Suprapubic skin (tissue), 3 donors: Measurements from ENCODE around the gene UFSP2.

Experiments used
- EP300 ChIP-seq: sonication (generic); formaldehyde crosslinking; IDR thresholded peaks from one replicate; pipeline ENCODE4 v1.6.1; 2017; ENCODE audit warnings: antibody characterized with exemption
- POLR2A ChIP-seq, 2 donors: fragments of 450-650 bp; IDR thresholded peaks; one replicate each; pipeline ENCODE4 v1.6.1; 2017; ENCODE audit warnings: antibody characterized with exemption in 2 of 2, mild to moderate bottlenecking in 2 of 2, moderate library complexity in 2 of 2
- TF ChIP-seq, protein P1 (sequence below), 2 donors: fragments of 200-600 bp in 1 of 2; fragments of 450-650 bp in 1 of 2; sonication (generic) in 1 of 2; IDR thresholded peaks; one replicate each; pipeline ENCODE4 v1.5.1; 2016 to 2019; ENCODE audit warnings: antibody characterized with exemption in 2 of 2, mild to moderate bottlenecking in 1 of 2, moderate library complexity in 1 of 2

DNA sequence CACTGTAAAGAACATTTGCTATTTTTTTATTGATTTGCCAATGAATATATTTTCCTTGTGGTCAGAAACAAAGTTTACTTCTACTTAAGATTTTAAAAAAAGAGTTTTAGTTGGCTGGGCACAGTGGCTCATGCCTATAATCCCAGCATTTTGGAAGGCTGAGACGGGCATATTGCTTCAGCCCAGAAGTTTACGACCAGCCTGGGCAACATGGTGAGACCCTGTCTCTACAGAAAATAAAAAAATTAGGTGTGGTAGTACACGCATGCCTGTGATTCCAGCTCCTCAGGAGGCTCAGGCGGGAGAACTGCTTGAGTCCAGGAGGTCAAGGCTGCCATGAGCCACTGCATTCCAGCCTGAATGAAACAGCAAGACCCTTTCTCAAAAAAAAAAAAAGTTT is 66.8 kb downstream of the UFSP2 start:
- TF ChIP-seq POLR2A (IDR thresholded peaks at IDR 0.05), result no peak
- TF ChIP-seq, protein P1, sequence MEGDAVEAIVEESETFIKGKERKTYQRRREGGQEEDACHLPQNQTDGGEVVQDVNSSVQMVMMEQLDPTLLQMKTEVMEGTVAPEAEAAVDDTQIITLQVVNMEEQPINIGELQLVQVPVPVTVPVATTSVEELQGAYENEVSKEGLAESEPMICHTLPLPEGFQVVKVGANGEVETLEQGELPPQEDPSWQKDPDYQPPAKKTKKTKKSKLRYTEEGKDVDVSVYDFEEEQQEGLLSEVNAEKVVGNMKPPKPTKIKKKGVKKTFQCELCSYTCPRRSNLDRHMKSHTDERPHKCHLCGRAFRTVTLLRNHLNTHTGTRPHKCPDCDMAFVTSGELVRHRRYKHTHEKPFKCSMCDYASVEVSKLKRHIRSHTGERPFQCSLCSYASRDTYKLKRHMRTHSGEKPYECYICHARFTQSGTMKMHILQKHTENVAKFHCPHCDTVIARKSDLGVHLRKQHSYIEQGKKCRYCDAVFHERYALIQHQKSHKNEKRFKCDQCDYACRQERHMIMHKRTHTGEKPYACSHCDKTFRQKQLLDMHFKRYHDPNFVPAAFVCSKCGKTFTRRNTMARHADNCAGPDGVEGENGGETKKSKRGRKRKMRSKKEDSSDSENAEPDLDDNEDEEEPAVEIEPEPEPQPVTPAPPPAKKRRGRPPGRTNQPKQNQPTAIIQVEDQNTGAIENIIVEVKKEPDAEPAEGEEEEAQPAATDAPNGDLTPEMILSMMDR (IDR thresholded peaks at IDR 0.05), result no peak
- no peak for TF ChIP-seq EP300
